ENCODE results near the gene CHRM4. TPM values are rescaled to one million over a fixed set of nuclear protein-coding genes. Genes with fewer than 3 reads are reported as not detected.

Gene CHRM4
- total RNA-seq, 1 donor from 2014 or later: 0.37 TPM

DNA sequence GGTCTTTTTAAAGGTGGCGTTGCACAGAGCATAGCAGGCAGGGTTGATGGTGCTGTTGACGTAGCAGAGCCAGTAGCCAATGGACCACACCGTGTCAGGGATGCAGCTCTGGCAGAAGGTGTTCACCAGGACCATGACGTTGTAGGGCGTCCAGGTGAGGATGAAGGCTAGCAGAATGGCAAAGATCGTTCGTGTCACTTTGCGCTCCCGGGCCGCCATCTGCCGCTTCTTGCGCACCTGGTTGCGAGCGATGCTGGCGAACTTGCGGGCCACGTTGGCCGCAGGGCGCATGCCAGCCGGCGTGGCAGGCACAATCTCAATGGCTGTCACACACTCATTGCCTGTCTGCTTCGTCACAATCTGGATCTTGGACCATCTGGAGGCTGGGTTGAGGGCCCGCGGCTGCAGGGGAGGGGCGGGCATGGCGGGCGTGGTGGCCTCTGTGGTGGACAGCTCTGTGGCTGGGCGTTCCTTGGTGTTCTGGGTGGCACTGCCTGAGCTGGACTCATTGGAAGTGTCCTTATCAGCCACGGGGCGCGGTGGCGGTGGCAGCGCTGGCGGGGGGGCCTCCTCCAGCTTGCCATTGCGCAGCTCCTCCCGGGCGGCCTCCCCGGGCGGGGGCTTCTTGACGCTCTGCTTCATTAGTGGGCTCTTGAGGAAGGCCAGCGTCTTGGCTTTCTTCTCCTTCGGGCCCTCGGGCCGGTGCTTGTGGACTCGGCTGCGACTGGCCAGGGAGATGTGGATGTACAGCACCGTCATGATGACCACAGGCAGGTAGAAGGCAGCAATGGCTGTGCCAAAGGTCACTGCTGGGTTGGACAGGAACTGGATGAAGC, 6.2 kb downstream of the CHRM4 start:
- no peaks in the 10 kb centered on the region for H3K9me3 Mint-ChIP-seq
- H3K36me3 Mint-ChIP-seq (ENCODE audit: low read depth): peaks cover 2% of the 10 kb centered on the region
- H3K4me1 Mint-ChIP-seq: peaks cover 22% of the 10 kb centered on the region
- no peak for DNase-seq (ENCODE audit: low read depth, low spot score)
- H3K4me3 Mint-ChIP-seq: peak overlapping the region; percentile 84
- TF ChIP-seq, protein P1, sequence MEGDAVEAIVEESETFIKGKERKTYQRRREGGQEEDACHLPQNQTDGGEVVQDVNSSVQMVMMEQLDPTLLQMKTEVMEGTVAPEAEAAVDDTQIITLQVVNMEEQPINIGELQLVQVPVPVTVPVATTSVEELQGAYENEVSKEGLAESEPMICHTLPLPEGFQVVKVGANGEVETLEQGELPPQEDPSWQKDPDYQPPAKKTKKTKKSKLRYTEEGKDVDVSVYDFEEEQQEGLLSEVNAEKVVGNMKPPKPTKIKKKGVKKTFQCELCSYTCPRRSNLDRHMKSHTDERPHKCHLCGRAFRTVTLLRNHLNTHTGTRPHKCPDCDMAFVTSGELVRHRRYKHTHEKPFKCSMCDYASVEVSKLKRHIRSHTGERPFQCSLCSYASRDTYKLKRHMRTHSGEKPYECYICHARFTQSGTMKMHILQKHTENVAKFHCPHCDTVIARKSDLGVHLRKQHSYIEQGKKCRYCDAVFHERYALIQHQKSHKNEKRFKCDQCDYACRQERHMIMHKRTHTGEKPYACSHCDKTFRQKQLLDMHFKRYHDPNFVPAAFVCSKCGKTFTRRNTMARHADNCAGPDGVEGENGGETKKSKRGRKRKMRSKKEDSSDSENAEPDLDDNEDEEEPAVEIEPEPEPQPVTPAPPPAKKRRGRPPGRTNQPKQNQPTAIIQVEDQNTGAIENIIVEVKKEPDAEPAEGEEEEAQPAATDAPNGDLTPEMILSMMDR (conservative IDR thresholded peaks at IDR 0.05): no peak
- no peak overlapping the region for H3K27ac Mint-ChIP-seq (ENCODE audit: unreplicated experiment)
- H3K27me3 Mint-ChIP-seq (ENCODE audit: low read depth): peaks cover 57% of the 10 kb centered on the region

DNA sequence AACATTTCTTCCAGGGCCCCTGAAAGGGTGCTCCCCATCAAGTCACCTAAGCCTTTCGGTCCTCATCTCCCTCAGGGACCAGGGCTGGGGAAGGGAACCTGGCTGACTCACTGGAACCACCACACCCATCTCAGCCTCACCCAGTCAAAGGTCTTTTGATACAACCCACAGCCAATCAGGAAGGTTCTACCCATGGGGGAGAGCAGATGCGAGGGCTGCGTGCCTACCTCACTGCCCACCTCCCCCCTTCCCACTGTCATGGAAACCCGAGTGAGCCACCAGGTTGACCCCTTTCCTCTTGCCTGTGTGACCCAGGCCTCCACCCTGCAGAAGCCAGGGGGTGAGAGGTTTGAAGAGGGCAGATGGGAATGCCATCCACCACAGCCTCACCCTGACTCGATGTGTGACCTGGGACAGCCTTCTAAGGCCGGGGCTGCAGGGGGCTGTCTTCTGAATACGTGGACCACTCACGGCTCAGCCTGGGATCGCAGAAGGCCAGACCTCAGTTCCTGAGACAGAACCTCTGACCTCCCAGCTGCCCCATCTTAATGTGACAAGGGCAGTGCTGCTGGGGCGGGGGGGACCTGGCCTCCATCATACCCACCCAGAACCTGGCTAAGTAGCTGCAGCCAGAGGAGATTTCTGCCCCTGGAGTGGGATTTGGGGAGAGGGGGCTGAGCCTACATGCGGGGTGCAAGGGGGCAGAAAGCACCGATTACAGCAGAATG, 7.4 kb downstream of the CHRM4 start:
- no peak for DNase-seq (ENCODE audit: low read depth, low spot score)
- H3K36me3 Mint-ChIP-seq (ENCODE audit: low read depth): peaks cover 2% of the 10 kb centered on the region
- H3K4me3 Mint-ChIP-seq: peak overlapping the region; percentile 88
- TF ChIP-seq, protein P1 (conservative IDR thresholded peaks at IDR 0.05): no peak
- no peaks in the 10 kb centered on the region for H3K9me3 Mint-ChIP-seq
- peaks cover 47% of the 10 kb centered on the region for H3K27me3 Mint-ChIP-seq (ENCODE audit: low read depth)
- no peak overlapping the region for H3K27ac Mint-ChIP-seq (ENCODE audit: unreplicated experiment)
- H3K4me1 Mint-ChIP-seq: peaks cover 32% of the 10 kb centered on the region

DNA sequence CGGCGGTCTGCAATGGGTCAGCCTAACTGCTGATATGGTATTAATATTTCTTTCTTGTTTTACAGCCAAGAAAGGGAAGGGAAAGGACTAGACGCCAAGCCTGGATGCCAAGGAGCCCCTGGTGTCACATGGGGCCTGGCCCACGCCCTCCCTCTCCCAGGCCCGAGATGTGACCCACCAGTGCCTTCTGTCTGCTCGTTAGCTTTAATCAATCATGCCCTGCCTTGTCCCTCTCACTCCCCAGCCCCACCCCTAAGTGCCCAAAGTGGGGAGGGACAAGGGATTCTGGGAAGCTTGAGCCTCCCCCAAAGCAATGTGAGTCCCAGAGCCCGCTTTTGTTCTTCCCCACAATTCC, 8.2 kb downstream of the CHRM4 start:
- TF ChIP-seq, protein P1 (conservative IDR thresholded peaks at IDR 0.05): no peak
- Mint-ChIP-seq H3K36me3 (ENCODE audit: low read depth) (peaks cover 2% of the 10 kb centered on the region), H3K27ac (ENCODE audit: unreplicated experiment) (no peak overlapping the region), H3K9me3 (no peaks in the 10 kb centered on the region), H3K4me1 (peaks cover 29% of the 10 kb centered on the region), H3K27me3 (ENCODE audit: low read depth) (peaks cover 39% of the 10 kb centered on the region), H3K4me3 (peak overlapping the region; percentile 88)
- no peak for DNase-seq (ENCODE audit: low read depth, low spot score)

DNA sequence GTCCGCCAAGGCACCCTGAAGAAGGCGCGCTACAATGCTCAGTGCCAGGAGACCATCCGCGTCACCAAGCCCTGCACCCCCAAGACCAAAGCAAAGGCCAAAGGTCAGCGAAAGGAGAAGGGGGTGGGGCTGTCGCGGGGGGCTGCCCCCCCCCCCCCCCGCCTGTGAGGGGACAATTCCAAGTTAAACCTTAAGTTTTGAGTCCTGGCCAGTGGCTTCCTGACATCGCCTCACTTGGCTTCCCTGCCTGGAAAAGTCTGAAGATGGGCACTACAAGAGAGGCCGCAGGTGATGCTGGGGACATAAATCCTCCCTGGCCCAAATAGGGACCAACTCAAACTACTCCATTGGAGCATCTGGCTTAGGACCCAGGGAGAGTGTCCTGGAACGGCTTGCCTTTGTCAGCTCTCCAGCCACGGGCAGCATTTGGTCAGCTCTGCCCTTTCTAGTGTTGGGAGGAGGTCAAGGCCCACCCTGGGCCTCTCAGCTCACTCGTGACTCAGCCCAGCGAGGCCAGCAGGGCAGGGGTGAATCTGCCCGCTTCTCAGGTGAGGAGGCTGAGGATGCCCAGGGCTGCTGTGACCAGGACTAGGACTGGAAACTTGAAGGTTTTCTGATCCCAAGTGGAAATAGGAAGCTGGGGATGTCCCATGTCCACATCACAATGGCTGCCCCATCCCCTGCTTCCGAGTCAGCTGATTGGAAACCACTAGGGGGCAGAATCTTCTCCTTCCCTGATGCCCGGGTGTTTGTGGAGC, 8.8 kb downstream of the CHRM4 start:
- H3K36me3 Mint-ChIP-seq (ENCODE audit: low read depth): peaks cover 2% of the 10 kb centered on the region
- TF ChIP-seq, protein P1 (conservative IDR thresholded peaks at IDR 0.05): peak; percentile 68
- H3K4me1 Mint-ChIP-seq: peaks cover 24% of the 10 kb centered on the region
- peak overlapping the region; percentile 83 for H3K27ac Mint-ChIP-seq (ENCODE audit: unreplicated experiment)
- no peak for DNase-seq (ENCODE audit: low read depth, low spot score)
- peak overlapping the region; percentile 88 for H3K4me3 Mint-ChIP-seq
- no peaks in the 10 kb centered on the region for H3K9me3 Mint-ChIP-seq
- peaks cover 34% of the 10 kb centered on the region for H3K27me3 Mint-ChIP-seq (ENCODE audit: low read depth)

DNA sequence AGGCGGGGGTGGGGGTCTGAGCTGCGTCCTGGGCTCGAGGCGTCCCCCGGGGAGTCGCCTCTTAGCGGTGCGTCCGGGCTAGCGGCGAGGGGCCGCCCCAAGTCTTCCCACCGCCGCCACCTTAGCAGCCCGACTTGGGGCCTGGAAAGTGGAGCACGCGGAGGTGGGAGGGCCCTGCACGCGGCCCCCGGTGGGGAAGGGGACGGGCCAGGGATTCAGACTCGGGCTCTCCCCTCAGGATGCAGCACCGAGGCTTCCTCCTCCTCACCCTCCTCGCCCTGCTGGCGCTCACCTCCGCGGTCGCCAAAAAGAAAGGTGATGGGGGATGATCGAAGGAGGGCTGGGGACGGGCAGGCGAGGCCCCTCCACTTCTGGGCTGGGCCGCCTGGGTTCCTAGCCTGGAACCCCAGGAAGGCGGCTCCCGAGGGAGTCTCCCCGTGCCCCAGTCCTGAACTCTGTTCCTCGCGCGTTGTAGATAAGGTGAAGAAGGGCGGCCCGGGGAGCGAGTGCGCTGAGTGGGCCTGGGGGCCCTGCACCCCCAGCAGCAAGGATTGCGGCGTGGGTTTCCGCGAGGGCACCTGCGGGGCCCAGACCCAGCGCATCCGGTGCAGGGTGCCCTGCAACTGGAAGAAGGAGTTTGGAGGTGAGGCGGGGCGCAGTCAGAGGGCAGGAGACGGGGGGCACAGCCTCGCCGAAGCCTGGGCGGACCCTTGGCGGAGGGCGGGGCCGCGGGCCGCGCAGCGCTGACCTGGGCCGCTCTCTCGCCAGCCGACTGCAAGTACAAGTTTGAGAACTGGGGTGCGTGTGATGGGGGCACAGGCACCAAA, 9.5 kb downstream of the CHRM4 start:
- H3K27ac Mint-ChIP-seq (ENCODE audit: unreplicated experiment): peak overlapping the region; percentile 92
- H3K9me3 Mint-ChIP-seq: no peaks in the 10 kb centered on the region
- no peak for DNase-seq (ENCODE audit: low read depth, low spot score)
- peaks cover 24% of the 10 kb centered on the region for H3K4me1 Mint-ChIP-seq
- TF ChIP-seq, protein P1 (conservative IDR thresholded peaks at IDR 0.05): no peak
- H3K36me3 Mint-ChIP-seq (ENCODE audit: low read depth): peaks cover 2% of the 10 kb centered on the region
- peaks cover 26% of the 10 kb centered on the region for H3K27me3 Mint-ChIP-seq (ENCODE audit: low read depth)
- H3K4me3 Mint-ChIP-seq: peak overlapping the region; percentile 88
